ENCODE measurements around the gene DNAH14. TPM values are rescaled to one million over a fixed set of nuclear protein-coding genes. Genes with fewer than 3 reads are reported as not detected.

Gene DNAH14
- total and polyA plus RNA-seq, 2 donors (not counting 1 experiment from before 2014, with no cell fraction given): not detected

GRCh38 chr1:225406976-225407725 is 477.7 kb downstream of the DNAH14 start:
- Histone ChIP-seq H3K4me2 (replicated peaks; ENCODE audit: low read depth, low read length, poor library complexity, severe bottlenecking) (no peak overlapping the region), H3K9me3 (ENCODE audit: control extremely low read depth in 1 of 3, control insufficient read depth in 2 of 3, insufficient read depth in 1 of 3, low read length in 2 of 3) (no peaks in the 10 kb centered on the region), H3K9ac (ENCODE audit: low read length) (no peak overlapping the region), H3K79me2 (ENCODE audit: control insufficient read depth, insufficient read depth, low read length) (peaks cover 14% of the 10 kb centered on the region), H3K4me1 (ENCODE audit: control insufficient read depth in 2 of 2, insufficient read depth in 2 of 2, low read length in 2 of 2) (no peaks in the 10 kb centered on the region), H3K27ac (ENCODE audit: low read length in 2 of 2) (no peak overlapping the region), H3K4me3 (ENCODE audit: control extremely low read depth in 1 of 5, extremely low read depth in 1 of 5, insufficient read depth in 1 of 5, low read depth in 2 of 5, low read length in 4 of 5) (no peak overlapping the region), H4K20me1 (ENCODE audit: control insufficient read depth, insufficient read depth, low read length, poor library complexity, severe bottlenecking) (peaks cover 9% of the 10 kb centered on the region), H3K27me3 (replicated peaks in 1 of 4; ENCODE audit: control extremely low read depth in 1 of 4, control insufficient read depth in 3 of 4, insufficient read depth in 4 of 4, low read length in 3 of 4) (no peaks in the 10 kb centered on the region), H2AFZ (ENCODE audit: insufficient read depth, low read depth, low read length, poor library complexity, severe bottlenecking) (no peak overlapping the region), H3K36me3 (replicated peaks in 1 of 2; ENCODE audit: control extremely low read depth in 1 of 2, control insufficient read depth in 1 of 2, extremely low read depth in 1 of 2, insufficient read depth in 2 of 2, low read length in 1 of 2) (peaks cover 4 to 87% of the 10 kb centered on the region in 2 experiments)
- ATAC-seq (ENCODE audit: low read depth) (no peak), DNase-seq (no peak)
- intact Hi-C loops (cut with micrococcal nuclease): no loop called here
- CTCF ChIA-PET: no interaction called here
- H3K9me3 Mint-ChIP-seq (ENCODE audit: insufficient read depth): no peaks in the 10 kb centered on the region
- no peak overlapping the region for H3K4me3 Mint-ChIP-seq
- POLR2A ChIA-PET: interaction anchor here (0.5 kb wide), 1 partner anchor 43 kb away, joined by 5 read pairs; no protein-coding TSS in a partner anchor
- no peaks in the 10 kb centered on the region for H3K4me1 Mint-ChIP-seq
- H3K27ac Mint-ChIP-seq: no peak overlapping the region
- H3K27me3 Mint-ChIP-seq: no peaks in the 10 kb centered on the region
- TF ChIP-seq CTCF (IDR thresholded peaks at IDR 0.05) (no peak), EZH2 (IDR thresholded peaks at IDR 0.05; ENCODE audit: borderline replicate concordance, insufficient read depth, low read depth, low read length, poor library complexity, severe bottlenecking) (no peak)
- 100% methylated on average over 6 of the region's 8 CpGs for WGBS (ENCODE audit: insufficient coverage)

- H3K9ac ChIP-seq (ENCODE audit: low read length): no peak overlapping the region
- no peak overlapping the region for H2AFZ ChIP-seq (ENCODE audit: insufficient read depth, low read depth, low read length, poor library complexity, severe bottlenecking)
- H3K4me3 ChIP-seq (ENCODE audit: control extremely low read depth in 1 of 5, extremely low read depth in 1 of 5, insufficient read depth in 1 of 5, low read depth in 2 of 5, low read length in 4 of 5): no peak overlapping the region
- H3K27me3 ChIP-seq (replicated peaks in 1 of 4; ENCODE audit: control extremely low read depth in 1 of 4, control insufficient read depth in 3 of 4, insufficient read depth in 4 of 4, low read length in 3 of 4): no peaks in the 10 kb centered on the region
- peaks cover 16% of the 10 kb centered on the region for H3K79me2 ChIP-seq (ENCODE audit: control insufficient read depth, insufficient read depth, low read length)
- 100% methylated on average over 1 of the region's 2 CpGs for WGBS (ENCODE audit: insufficient coverage)
- H3K36me3 ChIP-seq (replicated peaks in 1 of 2; ENCODE audit: control extremely low read depth in 1 of 2, control insufficient read depth in 1 of 2, extremely low read depth in 1 of 2, insufficient read depth in 2 of 2, low read length in 1 of 2): peaks cover 4 to 92% of the 10 kb centered on the region in 2 experiments
- no peak overlapping the region for H3K4me3 Mint-ChIP-seq
- DNase-seq (no peak), ATAC-seq (ENCODE audit: low read depth) (no peak)
- no peak overlapping the region for H3K4me2 ChIP-seq (replicated peaks; ENCODE audit: low read depth, low read length, poor library complexity, severe bottlenecking)
- no peaks in the 10 kb centered on the region for H3K9me3 ChIP-seq (ENCODE audit: control extremely low read depth in 1 of 3, control insufficient read depth in 2 of 3, insufficient read depth in 1 of 3, low read length in 2 of 3)
- ChIA-PET CTCF (no interaction called here), POLR2A (interaction anchor here (0.5 kb wide), 1 partner anchor 43 kb away, joined by 5 read pairs; no protein-coding TSS in a partner anchor)
- intact Hi-C loops (cut with micrococcal nuclease): no loop called here
- no peaks in the 10 kb centered on the region for H3K9me3 Mint-ChIP-seq (ENCODE audit: insufficient read depth)
- H3K4me1 ChIP-seq (ENCODE audit: control insufficient read depth in 2 of 2, insufficient read depth in 2 of 2, low read length in 2 of 2): no peaks in the 10 kb centered on the region
- H4K20me1 ChIP-seq (ENCODE audit: control insufficient read depth, insufficient read depth, low read length, poor library complexity, severe bottlenecking): peaks cover 9% of the 10 kb centered on the region
- TF ChIP-seq EZH2 (IDR thresholded peaks at IDR 0.05; ENCODE audit: borderline replicate concordance, insufficient read depth, low read depth, low read length, poor library complexity, severe bottlenecking) (no peak), CTCF (IDR thresholded peaks at IDR 0.05) (no peak)
- no peaks in the 10 kb centered on the region for H3K27me3 Mint-ChIP-seq
- H3K27ac Mint-ChIP-seq: no peak overlapping the region
- no peaks in the 10 kb centered on the region for H3K4me1 Mint-ChIP-seq
- no peak overlapping the region for H3K27ac ChIP-seq (ENCODE audit: low read length in 2 of 2)
These were observed 478.3 kb downstream of the DNAH14 start for GRCh38 chr1:225407755-225408154.

Data from B cell (primary cell).